GM12892 (cell line): Measurements from ENCODE around the gene LRRC39.

Experiments used
- POLR2A ChIP-seq: IDR thresholded peaks from 2 replicates; pipeline ENCODE4 v1.6.1; 2011; ENCODE audit warnings: low read depth, low read length, control low read depth
- POLR2AphosphoS5 ChIP-seq: IDR thresholded peaks from 2 replicates; pipeline ENCODE4 v1.6.1; 2011; ENCODE audit warnings: low read depth, low read length, control low read depth
- TAF1 ChIP-seq: IDR thresholded peaks from 2 replicates; pipeline ENCODE4 v1.6.1; 2011; ENCODE audit warnings: low read depth, mild to moderate bottlenecking, control low read depth, low read length, borderline replicate concordance

DNA sequence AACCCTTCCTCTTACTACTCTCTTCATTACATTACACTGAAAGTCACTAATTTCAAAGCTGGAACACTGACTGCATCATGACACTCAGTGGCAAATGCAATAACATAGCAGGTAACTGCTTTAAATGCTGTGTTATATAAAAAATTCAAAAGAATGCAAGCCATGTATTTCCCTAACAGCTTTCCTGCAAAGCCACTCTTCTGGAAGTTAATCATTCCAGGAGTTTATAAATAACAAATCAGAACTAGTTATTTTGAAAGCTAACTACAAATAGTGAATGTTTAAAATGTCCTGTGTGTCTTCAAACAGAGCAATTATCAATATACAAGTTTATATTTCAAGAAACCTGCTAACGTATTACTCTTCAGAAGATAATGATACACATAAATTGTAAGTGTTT is 37.0 kb upstream of the LRRC39 start:
- TF ChIP-seq TAF1 (no peak), POLR2AphosphoS5 (no peak), POLR2A (no peak)
